ENCODE measurements around the gene ASPSCR1. TPM values are rescaled to one million over a fixed set of nuclear protein-coding genes. Genes with fewer than 3 reads are reported as not detected.

ASPSCR1 gene
- total RNA-seq, 1 experiment from 2014 or later = 54.9 TPM

GRCh38 chr17:81928544-81929252 lies 48.7 kb upstream of the ASPSCR1 start:
- Histone ChIP-seq H3K4me1 (replicated peaks; ENCODE audit: insufficient read depth) (peaks cover 27% of the 10 kb centered on the region), H3K9me2 (ENCODE audit: insufficient read depth) (no peaks in the 10 kb centered on the region), H4K20me1 (ENCODE audit: insufficient read depth) (peaks cover 10% of the 10 kb centered on the region; the same call in 1 of the 2 replicates), H3K27me3 (ENCODE audit: insufficient read depth, low read depth) (no peaks in the 10 kb centered on the region), H3K4me3 (peak overlapping the region; percentile 73), H2AFZ (peak overlapping the region; percentile 79; the same call in 1 of the 2 replicates), H3K4me2 (peak overlapping the region; percentile 78), H3F3A (ENCODE audit: insufficient read depth, low read depth) (peaks cover 13% of the 10 kb centered on the region; the same call in 1 of the 2 replicates), H3K9me3 (ENCODE audit: insufficient read depth, low read depth) (no peaks in the 10 kb centered on the region), H3K79me2 (ENCODE audit: low read depth) (peaks cover 32% of the 10 kb centered on the region), H3K27ac (no peak overlapping the region), H3K36me3 (ENCODE audit: low read depth) (no peaks in the 10 kb centered on the region)
- no TSS peak for BruUV-seq (replicated peaks)
- intact Hi-C loops (cut with micrococcal nuclease; ENCODE audit: unreplicated experiment) = loop anchor here (5.0 kb wide), 1 partner anchor 61 kb away; no protein-coding TSS in a partner anchor
- no peak for TF ChIP-seq EZH2 (IDR thresholded peaks at IDR 0.05; ENCODE audit: low read depth)
- no peak for TF ChIP-seq CTCF (conservative IDR thresholded peaks at IDR 0.05)
- CTCF ChIA-PET = interaction anchor here (1.1 kb wide), 1 partner anchor 58 kb away, joined by 3 read pairs; no protein-coding TSS in a partner anchor
- POLR2A ChIA-PET (ENCODE audit: unreplicated experiment) = no interaction called here
- DNase-seq = peak in 1 of 2 experiments; percentile 41

GRCh38 chr17:81929253-81930141 lies 47.9 kb upstream of the ASPSCR1 start:
- no peak for DNase-seq
- Histone ChIP-seq H3K36me3 (ENCODE audit: low read depth) (no peaks in the 10 kb centered on the region), H3K4me2 (peak overlapping the region; percentile 78), H3K9me2 (ENCODE audit: insufficient read depth) (no peaks in the 10 kb centered on the region), H3K4me1 (replicated peaks; ENCODE audit: insufficient read depth) (peaks cover 22% of the 10 kb centered on the region), H3K4me3 (no peak overlapping the region; the same call in 1 of the 2 replicates), H3F3A (ENCODE audit: insufficient read depth, low read depth) (peaks cover 5% of the 10 kb centered on the region; the same call in 1 of the 2 replicates), H3K79me2 (ENCODE audit: low read depth) (peaks cover 26% of the 10 kb centered on the region), H4K20me1 (ENCODE audit: insufficient read depth) (peaks cover 10% of the 10 kb centered on the region; the same call in 1 of the 2 replicates), H3K27me3 (ENCODE audit: insufficient read depth, low read depth) (no peaks in the 10 kb centered on the region), H3K9me3 (ENCODE audit: insufficient read depth, low read depth) (no peaks in the 10 kb centered on the region), H3K27ac (no peak overlapping the region), H2AFZ (no peak overlapping the region)
- no peak for TF ChIP-seq CTCF (conservative IDR thresholded peaks at IDR 0.05)
- TF ChIP-seq EZH2 (IDR thresholded peaks at IDR 0.05; ENCODE audit: low read depth) = no peak
- ChIA-PET POLR2A (ENCODE audit: unreplicated experiment) (no interaction called here), CTCF (interaction anchor here (1.1 kb wide), 1 partner anchor 59 kb away, joined by 3 read pairs; no protein-coding TSS in a partner anchor)
- BruUV-seq (replicated peaks) = no TSS peak
- intact Hi-C loops (cut with micrococcal nuclease; ENCODE audit: unreplicated experiment) = loop anchor here (5.0 kb wide), 1 partner anchor 62 kb away; no protein-coding TSS in a partner anchor
